Measurements from ENCODE around the gene UNCX.

UNCX gene

GRCh38 chr7:1223196-1223981, 9.3 kb upstream of the UNCX start:
- Histone ChIP-seq H3K4me2 (ENCODE audit: low read length) (no peak overlapping the region), H3K27ac (ENCODE audit: low read depth, low read length) (no peak overlapping the region), H3K36me3 (ENCODE audit: control insufficient read depth, low read length) (no peaks in the 10 kb centered on the region), H3K4me3 (ENCODE audit: low read length) (no peak overlapping the region), H3K9me2 (replicated peaks; ENCODE audit: control insufficient read depth, low read length) (no peaks in the 10 kb centered on the region), H3F3A (ENCODE audit: control insufficient read depth, insufficient read depth) (no peaks in the 10 kb centered on the region), H3K27me3 (ENCODE audit: control insufficient read depth, low read length) (no peaks in the 10 kb centered on the region), H3K79me2 (ENCODE audit: control insufficient read depth, low read length) (no peaks in the 10 kb centered on the region), H4K20me1 (ENCODE audit: control insufficient read depth, insufficient read depth, low read depth, low read length) (no peaks in the 10 kb centered on the region), H3K9me3 (ENCODE audit: control insufficient read depth, insufficient read depth, low read length) (no peaks in the 10 kb centered on the region), H3K4me1 (ENCODE audit: control insufficient read depth, low read length) (no peaks in the 10 kb centered on the region)
- TF ChIP-seq, protein P1, sequence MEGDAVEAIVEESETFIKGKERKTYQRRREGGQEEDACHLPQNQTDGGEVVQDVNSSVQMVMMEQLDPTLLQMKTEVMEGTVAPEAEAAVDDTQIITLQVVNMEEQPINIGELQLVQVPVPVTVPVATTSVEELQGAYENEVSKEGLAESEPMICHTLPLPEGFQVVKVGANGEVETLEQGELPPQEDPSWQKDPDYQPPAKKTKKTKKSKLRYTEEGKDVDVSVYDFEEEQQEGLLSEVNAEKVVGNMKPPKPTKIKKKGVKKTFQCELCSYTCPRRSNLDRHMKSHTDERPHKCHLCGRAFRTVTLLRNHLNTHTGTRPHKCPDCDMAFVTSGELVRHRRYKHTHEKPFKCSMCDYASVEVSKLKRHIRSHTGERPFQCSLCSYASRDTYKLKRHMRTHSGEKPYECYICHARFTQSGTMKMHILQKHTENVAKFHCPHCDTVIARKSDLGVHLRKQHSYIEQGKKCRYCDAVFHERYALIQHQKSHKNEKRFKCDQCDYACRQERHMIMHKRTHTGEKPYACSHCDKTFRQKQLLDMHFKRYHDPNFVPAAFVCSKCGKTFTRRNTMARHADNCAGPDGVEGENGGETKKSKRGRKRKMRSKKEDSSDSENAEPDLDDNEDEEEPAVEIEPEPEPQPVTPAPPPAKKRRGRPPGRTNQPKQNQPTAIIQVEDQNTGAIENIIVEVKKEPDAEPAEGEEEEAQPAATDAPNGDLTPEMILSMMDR (IDR thresholded peaks at IDR 0.05; ENCODE audit: low read depth, low read length, poor library complexity, severe bottlenecking), result no peak
- no peak for TF ChIP-seq EZH2phosphoT487 (IDR thresholded peaks at IDR 0.05; ENCODE audit: borderline replicate concordance, low read length)

DNA sequence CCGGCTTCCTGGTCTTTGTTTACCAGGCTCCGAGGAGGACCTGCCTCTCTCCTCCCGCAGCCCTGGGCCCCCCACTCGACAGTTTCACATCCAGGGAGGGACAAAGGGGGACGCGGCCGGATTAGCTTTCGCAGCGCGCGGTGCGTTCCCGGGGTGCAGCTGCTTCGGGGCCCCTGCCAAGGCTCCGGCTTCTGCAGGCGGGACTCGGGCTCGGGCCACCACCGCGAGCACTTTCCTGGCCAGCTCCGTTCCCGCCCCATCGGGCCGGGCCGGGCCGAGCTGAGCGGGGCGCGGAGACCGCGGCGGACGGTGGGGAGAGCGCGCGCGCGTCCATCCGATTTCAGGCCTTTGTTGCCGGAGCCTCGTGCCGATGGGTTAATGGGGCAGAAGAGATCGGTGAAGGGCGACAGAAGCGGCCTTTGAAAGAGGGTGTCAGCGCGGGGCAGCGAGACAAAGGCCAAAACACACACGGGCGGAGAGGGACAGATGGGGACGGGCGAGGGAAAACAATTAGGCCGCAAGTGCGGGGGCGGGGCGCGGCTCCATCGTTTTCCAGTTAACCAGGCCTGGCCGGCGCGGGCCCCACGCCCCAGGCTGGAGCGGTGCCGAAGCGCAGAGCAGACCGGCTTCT, 8.5 kb upstream of the UNCX start:
- no peaks in the 10 kb centered on the region for H3K27me3 ChIP-seq (ENCODE audit: control insufficient read depth, low read length)

DNA sequence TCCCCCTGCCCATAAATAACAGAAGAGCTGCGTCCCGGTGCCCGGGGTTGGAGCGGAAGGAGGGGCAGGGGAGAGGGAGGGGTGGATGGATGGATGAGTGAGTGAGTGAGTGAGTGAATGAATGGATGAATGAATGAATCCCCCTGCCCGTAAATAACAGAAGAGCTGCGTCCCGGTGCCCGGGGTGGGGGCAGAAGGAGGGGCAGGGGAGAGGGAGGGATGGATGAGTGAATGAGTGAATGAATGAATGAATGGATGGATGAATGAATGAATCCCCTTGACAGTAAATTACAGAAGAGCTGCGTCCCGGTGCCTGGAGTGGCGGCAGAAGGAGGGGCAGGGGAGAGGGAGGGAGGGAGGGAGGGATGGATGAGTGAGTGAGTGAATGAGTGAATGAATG, 7.6 kb upstream of the UNCX start:
- no peaks in the 10 kb centered on the region for H4K20me1 ChIP-seq (ENCODE audit: control insufficient read depth, insufficient read depth, low read depth, low read length)
- H3K9me2 ChIP-seq (replicated peaks; ENCODE audit: control insufficient read depth, low read length), result no peaks in the 10 kb centered on the region
- H3K36me3 ChIP-seq (ENCODE audit: control insufficient read depth, low read length), result no peaks in the 10 kb centered on the region
- no peak overlapping the region for H3K27ac ChIP-seq (ENCODE audit: low read depth, low read length)
- H3K27me3 ChIP-seq (ENCODE audit: control insufficient read depth, low read length), result no peaks in the 10 kb centered on the region
- no peaks in the 10 kb centered on the region for H3K9me3 ChIP-seq (ENCODE audit: control insufficient read depth, insufficient read depth, low read length)
- H3K79me2 ChIP-seq (ENCODE audit: control insufficient read depth, low read length), result no peaks in the 10 kb centered on the region
- H3K4me3 ChIP-seq (ENCODE audit: low read length), result no peak overlapping the region
- H3K4me1 ChIP-seq (ENCODE audit: control insufficient read depth, low read length), result no peaks in the 10 kb centered on the region
- TF ChIP-seq, protein P1 (IDR thresholded peaks at IDR 0.05; ENCODE audit: low read depth, low read length, poor library complexity, severe bottlenecking), result no peak
- no peak for TF ChIP-seq EZH2phosphoT487 (IDR thresholded peaks at IDR 0.05; ENCODE audit: borderline replicate concordance, low read length)
- H3K4me2 ChIP-seq (ENCODE audit: low read length), result no peak overlapping the region
- no peaks in the 10 kb centered on the region for H3F3A ChIP-seq (ENCODE audit: control insufficient read depth, insufficient read depth)

More for the DNA sequence above, 8.5 kb upstream of the UNCX start:
- H3F3A ChIP-seq (ENCODE audit: control insufficient read depth, insufficient read depth), result no peaks in the 10 kb centered on the region
- no peaks in the 10 kb centered on the region for H3K9me2 ChIP-seq (replicated peaks; ENCODE audit: control insufficient read depth, low read length)
- H3K4me1 ChIP-seq (ENCODE audit: control insufficient read depth, low read length), result no peaks in the 10 kb centered on the region
- TF ChIP-seq, protein P1 (IDR thresholded peaks at IDR 0.05; ENCODE audit: low read depth, low read length, poor library complexity, severe bottlenecking), result no peak
- TF ChIP-seq EZH2phosphoT487 (IDR thresholded peaks at IDR 0.05; ENCODE audit: borderline replicate concordance, low read length), result no peak
- H3K79me2 ChIP-seq (ENCODE audit: control insufficient read depth, low read length), result no peaks in the 10 kb centered on the region
- H3K27ac ChIP-seq (ENCODE audit: low read depth, low read length), result no peak overlapping the region
- H3K4me2 ChIP-seq (ENCODE audit: low read length), result no peak overlapping the region
- no peaks in the 10 kb centered on the region for H4K20me1 ChIP-seq (ENCODE audit: control insufficient read depth, insufficient read depth, low read depth, low read length)
- no peaks in the 10 kb centered on the region for H3K36me3 ChIP-seq (ENCODE audit: control insufficient read depth, low read length)
- no peaks in the 10 kb centered on the region for H3K9me3 ChIP-seq (ENCODE audit: control insufficient read depth, insufficient read depth, low read length)
- H3K4me3 ChIP-seq (ENCODE audit: low read length), result no peak overlapping the region

Measured in DOHH2 (cell line).